HepG2 (cell line): ENCODE results near the gene TAS2R5.

Source experiments
- DR1 ChIP-seq: sonication (generic); formaldehyde crosslinking; IDR thresholded peaks from 2 replicates; pipeline ENCODE4 v1.8.0; 2021; ENCODE audit warnings: mild to moderate bottlenecking, missing genetic modification reagents, inconsistent platforms
- GABPA ChIP-seq, 2 experiments: IDR thresholded peaks; 2 replicates each; pipeline ENCODE4 v1.6.1; 2011 to 2016; ENCODE audit warnings: low read depth in 2 of 2, low read length in 1 of 2, missing biosample characterization in 1 of 2, missing genetic modification characterization in 1 of 2
- IRF2 ChIP-seq: IDR thresholded peaks from 2 replicates; pipeline ENCODE4 v1.6.1; 2018; ENCODE audit warnings: missing genetic modification reagents, missing compliant biosample characterization
- MAFG ChIP-seq: sonication (generic); formaldehyde crosslinking; IDR thresholded peaks from 2 replicates; pipeline ENCODE4 v1.5.1; 2020; ENCODE audit warnings: mild to moderate bottlenecking, missing genetic modification reagents

- no peak for TF ChIP-seq GABPA (IDR thresholded peaks at IDR 0.05; ENCODE audit: low read depth, low read length)
- no peak for TF ChIP-seq GABPA (CRISPR knock-in tag; IDR thresholded peaks at IDR 0.05; ENCODE audit: low read depth)
- TF ChIP-seq DR1 = no peak
- no peak for TF ChIP-seq MAFG (CRISPR knock-in tag)
- TF ChIP-seq IRF2 = no peak
Measured at GRCh38 chr7:141785706-141786552, 4.1 kb upstream of the TAS2R5 start.
